ENCODE measurements around the gene PPFIA2.

- no peak for TF ChIP-seq GATA3 (IDR thresholded peaks at IDR 0.05; ENCODE audit: low read depth, low read length)
- no peak for TF ChIP-seq GATA2 (IDR thresholded peaks at IDR 0.05; ENCODE audit: low read depth, low read length)
Measured at GRCh38 chr12:81224626-81225025, 534.5 kb downstream of the PPFIA2 start.
